ENCODE measurements around the gene NPW.

The NPW gene

DNA sequence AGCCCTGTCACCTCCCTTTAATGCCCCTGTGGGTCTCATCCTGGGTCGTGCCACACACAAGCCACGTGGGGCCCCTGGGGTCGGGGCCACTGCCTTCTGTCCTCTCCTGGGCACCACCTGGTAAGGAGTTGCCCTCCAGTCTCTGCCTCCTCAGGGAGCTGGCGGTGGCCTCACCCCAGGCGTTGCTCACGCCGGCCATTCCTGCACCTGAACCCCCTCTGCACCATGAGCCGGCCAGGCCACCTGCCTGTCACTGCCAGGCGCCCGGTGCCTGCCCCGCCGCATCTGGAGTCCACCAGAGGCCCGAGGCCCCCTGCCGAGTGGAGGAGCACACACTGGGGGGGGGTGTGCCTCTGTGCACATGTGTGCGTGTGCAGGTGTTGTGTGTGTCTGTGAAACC is 17.5 kb downstream of the NPW start:
- no peak for DNase-seq

DNA sequence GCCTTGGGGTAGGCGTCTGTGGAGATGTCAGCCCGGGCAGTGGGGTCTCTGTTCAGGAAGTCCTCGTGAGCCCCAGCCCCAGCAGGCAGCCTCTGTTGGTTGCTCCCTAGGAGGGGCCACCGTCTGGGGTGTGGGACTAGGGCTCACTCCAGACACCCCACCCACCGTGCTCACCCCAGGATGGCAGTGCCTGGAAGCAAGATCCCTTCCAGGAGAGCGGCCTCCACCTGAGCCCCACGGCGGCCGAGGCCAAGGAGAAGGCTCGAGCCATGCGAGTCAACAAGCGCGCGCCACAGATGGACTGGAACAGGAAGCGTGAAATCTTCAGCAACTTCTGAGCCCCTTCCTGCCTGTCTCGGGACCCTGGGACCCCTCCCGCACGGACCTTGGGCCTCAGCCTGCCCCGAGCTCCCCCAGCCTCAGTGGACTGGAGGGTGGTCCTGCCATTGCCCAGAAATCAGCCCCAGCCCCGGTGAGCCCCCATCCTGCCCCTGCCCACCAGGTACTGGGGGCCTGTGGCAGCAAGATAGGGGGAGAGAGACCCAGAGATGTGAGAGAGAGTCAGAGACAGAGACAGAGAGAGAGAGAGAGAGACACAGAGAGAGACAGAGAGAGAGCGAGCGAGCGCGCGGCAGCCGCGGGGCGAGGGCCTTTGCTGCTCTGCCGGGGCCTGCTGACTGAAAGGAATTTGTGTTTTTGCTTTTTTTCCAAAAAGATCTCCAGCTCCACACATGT is 18.2 kb downstream of the NPW start:
- DNase-seq, result no peak

DNA sequence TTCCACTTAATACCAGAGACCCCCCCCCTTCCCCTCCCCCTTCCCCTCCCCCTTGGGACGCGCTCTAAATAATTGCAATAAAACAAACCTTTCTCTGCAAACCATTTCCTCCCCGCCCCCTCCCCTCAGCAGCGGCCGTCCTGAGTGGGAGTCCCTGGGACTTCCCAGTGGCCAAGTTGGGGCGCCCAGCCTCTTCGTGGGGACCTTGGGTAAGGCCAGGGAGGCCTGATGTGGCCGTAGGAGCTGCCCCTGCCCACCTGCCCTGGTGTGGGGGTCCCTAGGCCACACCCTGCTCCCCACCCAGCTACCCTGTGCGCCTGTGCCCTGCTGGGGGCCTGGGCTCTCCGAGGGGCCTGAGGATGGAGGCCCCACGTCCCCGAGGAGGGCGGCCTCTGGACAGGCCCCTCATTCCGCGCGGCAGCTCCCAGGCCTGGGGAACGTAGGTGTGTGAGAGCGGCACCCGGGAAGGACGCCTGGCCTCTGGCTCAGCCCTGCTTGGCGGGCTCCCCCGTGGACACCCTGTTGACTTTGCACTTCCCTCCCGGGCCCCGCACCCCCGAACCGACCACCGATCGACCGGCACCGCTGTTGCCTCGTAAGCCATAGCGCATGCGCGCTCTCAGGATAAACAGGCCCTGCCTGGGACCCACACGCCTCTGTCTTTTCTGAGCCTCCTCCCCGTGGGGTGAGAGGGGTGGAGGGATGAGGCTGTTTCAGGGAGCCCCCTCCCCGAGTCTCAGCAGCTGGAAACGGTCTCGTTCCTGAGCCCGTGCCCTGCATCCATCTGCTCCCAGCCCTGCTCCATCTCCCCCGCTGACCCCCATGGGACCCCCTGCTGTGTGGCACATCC is 19.0 kb downstream of the NPW start:
- DNase-seq, result no peak

DNA sequence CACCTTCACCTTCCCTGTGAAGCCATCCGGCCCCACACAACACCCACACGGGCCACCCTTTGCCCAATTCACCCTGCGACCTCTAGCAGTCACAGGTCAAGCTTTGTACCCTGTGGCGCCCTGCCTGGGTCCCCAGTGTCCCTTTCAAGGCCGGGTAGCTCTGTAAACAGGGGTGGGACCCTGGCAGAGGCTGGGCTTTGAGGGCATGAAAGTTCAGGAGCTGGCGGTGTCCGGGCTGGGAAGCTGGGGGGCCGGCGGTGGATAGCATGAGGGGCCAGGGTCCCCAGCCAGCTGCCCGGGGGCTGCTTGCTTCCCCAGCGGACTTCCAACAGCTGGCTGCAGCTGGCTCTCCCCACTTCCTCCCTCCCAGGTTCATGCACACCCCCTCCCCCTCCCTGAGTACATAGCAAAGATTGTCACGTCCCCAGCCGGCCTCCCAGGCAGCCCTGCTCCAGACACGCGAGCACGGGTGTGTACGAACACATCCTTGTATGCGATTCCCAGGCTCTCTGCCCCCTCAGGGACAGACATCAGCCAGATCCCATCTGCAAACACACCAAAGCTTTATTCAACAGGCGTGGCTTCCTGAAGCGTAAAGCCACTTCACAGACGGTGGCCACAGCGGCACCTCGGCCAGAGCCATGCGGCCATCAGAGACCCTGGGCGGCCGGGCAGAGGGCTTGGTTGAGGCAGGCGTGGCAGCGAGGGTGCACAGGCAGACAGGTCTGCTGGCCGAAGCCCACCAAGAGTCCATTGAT is 19.9 kb downstream of the NPW start:
- DNase-seq, result no peak

DNA sequence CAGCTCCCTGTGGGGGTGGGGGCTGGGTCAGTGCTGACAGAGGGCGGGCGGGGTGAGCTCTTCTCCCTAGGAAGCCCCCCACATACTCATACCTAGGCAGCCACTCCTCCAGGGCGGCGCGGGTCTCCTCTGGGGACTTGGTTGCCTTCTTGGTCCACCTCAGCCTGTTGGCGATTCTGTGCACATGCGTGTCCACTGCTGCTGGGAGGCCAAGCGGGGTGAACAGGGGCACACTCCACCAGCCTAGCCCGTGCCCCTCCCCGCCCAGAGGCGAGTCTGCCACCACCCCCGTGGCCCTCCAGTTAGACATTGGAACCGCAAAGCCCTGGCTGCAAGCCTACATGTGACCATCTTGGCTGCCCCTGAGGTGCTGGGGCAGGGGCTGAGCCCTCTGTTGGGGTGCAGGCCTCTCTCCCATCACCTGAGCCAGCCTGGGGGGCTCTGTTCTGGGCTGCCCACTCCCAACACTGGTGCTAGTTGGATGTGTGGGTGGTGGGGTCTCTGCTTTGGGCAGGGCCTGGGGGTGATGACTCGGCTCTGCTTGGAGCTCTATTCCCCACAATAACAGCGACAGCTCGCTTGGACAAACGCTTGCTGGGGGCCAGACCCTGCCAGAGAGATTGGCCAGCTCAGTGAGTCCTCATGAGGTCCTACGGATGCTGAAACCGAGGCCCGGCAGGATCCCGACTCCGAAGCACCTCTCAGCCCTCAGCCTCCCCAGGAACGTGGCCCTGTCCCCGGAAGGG is 20.6 kb downstream of the NPW start:
- no peak for DNase-seq

DNA sequence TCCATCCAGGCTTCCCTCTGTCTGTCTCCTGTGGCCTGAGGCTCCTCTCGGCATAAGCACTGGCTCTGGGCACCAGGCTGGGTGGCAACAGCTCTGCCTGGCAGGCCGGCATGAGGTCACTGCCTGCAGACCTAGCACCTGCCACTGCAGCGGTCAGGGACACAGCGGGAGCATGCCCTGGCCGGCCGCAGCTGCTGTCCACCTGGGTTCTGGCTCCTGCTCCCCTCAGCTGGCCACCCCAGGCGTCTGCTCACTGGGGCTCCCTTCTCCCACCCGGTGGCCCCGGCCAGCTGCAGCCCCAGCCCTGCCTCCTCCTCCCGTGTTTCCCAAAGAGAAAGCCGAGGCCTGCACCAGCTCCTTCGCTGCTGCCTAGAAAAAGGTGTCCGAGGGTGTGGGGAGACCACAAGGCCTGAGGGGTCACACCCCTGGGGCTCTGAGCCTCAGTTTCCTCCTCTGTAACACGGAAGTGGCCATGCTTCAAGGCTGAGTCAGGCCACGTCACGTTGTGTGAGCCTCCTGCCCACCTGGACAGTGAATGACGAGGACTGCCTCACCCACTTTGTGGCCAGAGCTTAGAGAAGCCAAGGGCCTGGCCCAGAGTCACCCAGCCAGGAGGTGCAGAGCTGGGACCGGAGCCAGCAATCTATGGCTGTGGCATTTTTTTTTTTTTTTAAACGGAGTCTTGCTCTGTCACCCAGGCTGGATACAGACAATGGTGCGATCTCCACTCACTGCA is 21.4 kb downstream of the NPW start:
- no peak for DNase-seq

DNA sequence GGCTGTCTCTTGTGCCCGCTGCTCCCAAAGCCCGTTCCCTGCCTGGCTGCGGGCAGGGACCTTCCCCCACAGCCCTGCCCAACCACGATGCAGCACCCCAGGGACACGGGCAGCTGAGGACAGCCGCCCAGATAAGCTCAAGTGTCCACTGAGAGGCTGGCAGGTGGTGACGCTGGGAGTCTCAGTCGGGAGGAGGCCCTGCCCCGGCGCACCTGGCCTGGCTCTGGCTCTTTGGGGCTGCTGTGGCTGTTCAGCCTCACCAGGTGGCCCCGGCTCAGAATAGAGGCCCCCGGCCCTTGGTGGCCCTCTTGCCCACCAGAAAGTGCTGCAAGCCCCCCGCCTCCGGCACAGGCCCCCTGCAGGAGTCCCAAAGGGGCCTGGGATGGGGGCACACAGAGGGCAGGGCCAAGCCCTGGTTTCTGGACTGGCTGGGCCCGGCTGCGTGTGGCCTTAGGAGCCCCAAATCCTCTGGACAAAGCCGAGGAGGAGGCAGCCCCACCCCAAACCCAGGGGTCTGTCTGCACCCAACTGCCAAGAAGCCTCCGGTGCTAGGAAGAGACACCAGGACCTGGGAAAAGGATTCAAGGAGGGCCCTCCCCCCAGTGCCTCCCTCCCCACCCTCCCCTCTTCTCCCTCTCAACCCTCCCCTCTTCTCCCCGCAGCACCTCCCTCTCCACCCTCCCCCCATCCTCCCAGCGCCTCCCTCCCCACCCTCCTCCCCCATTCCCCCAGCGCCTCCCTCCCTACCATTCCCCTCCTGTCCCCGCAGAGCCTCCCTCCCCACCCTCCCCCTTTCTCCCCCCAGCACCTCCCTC is 22.8 kb downstream of the NPW start:
- peak; percentile 87 for DNase-seq

DNA sequence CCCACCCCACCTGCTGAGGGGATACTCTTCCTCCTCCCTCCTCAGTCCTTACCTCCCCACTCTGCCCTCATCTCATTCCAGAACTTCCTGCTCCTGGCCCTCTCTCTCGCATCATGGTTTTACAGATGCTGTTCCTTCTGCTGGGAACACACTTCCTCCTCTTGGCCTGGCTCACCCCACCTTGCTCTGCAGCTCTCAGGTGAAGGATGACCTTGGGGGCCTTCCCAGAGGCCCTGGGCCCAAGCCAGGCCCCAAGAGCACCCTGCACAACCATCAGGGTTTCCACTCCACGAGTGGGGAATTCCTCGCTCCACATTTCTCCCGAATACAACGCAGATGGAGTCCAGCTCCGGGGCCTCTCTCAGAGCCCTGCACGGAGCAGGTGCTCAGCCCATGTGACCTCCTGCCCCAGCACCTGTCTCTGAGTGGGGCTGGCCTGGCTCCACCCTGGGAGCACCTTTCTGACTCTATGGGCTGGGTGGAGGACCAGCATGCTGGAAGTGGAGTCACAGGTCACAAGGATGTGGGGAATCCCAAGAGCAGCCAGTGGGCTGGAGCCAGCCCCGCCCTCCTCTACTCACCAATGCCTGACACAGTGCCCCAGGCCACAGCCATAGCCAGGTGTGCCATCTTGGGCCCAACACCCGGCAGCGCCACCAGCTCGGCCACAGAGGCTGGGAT is 23.5 kb downstream of the NPW start:
- peak; percentile 69 for DNase-seq

DNA sequence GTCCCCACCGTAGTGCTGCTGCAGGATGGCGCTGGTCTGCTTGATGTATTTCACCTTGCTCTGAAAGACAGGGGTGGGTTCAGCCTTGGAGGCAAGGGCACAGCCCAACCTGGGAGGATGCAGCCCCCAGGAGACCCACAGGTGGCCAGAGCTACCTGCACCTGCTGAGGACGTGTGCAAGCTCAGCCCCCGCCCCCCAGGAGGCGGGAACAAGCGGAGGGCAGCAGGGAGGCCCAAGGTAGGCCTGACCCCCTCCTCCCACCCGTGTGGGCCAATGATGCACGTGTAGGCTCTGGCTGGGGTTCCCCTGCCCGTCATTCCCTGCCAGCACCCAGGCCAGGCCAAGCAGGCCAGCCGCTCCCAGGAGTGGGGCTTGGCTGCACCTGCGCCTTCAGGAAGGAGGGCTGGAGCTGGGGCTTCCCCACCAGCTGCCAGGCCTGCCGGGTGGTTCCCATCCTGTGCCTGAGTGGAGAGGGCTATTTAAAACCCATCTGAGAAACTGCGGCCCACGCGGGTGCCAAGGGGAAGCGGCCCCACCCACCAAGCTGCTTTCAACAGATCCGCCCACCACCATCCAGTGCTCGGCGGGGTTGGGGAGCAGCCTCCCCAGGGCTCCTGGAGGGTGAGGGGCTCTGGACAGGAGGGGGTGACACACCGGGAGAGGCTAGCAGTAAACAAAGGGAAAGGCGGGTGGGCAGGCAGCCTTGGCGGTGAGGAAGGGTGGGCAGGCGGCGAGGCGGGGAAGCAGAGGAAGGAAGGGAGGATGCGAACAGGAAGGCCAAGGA is 24.3 kb downstream of the NPW start:
- DNase-seq, result peak; percentile 80

DNA sequence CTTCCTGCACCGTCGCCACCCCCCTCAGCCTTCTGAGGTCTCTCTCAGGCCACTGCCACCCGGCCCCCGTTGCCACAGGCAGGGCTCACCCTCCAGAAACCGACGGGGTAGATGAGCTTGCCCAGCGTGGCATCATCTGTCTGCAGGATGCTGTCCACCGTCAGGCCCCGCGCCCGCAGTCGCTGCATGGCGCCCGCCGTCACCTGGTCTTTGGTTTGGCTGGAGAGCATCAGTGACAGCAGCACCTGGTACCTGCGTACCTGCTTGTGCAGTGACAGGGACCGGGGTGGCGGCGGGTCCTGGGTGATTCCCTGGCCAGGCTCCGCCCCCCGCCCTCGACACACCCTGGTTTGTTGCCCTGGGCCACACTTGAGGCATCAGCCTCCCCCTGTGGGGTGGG is 25.0 kb downstream of the NPW start:
- DNase-seq, result no peak

DNA sequence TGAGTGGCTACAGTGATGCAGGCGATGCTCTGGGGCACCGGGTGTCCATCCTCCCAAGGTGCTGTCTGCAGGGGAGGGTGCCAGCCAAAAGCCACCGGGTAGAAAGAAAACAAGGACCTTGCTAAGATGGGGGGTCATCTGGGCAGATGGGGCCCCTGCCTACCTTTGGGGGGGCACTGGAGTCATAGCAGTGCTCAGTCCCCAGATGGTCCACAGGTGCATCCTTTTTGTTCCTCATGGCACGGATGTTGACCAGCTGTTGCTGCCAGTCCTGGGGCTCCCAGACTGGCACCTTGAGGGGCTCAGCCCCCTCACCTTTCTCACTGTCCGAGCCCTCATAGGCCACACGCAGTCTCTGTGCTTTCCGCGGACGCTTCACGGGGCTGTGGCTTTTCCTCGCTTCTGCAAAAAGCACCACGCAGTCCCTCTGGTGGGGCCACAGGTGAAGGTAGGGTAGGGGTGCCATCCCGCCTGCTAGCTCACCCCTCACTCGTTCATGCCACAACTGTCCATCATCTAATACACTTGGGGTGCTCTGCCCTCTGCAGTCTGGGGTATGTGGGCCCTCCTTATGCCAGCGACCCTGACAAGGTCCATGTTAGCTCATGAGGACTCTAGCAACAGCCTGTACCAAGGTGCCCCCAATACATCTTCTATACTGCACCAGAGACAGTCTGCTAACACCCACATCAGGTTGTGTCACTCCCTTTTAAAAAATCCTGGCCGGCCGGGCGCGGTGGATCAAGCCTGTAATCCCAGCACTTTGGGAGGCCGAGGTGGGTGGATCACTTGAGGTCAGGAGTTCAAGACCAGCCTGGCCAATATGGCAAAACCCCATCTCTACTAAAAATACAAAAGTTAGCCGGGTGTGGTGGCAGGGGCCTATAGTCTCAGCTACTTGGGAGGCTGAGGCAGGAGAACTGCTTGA is 26.6 kb downstream of the NPW start:
- DNase-seq, result no peak

DNA sequence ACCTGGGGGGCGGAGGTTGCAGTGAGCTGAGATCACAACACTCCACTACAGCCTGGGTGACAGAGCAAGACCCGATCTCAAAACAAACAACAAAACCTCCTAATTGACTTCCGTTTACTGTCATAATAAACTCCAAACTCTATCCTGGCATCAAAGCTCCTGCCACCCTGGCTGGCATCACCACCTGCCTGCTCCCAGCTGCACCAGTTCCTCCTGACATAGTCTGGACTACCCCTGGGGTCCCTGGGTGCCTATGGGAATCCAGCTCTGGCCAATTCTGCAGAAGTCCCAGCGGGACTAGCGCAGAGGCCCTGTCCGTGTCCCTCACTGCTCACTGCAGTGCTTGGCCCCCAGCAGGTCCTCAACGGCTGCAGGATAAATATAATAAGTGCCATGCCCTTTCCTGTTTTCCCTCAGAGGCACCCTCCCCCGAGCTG is 27.3 kb downstream of the NPW start:
- no peak for DNase-seq

DNA sequence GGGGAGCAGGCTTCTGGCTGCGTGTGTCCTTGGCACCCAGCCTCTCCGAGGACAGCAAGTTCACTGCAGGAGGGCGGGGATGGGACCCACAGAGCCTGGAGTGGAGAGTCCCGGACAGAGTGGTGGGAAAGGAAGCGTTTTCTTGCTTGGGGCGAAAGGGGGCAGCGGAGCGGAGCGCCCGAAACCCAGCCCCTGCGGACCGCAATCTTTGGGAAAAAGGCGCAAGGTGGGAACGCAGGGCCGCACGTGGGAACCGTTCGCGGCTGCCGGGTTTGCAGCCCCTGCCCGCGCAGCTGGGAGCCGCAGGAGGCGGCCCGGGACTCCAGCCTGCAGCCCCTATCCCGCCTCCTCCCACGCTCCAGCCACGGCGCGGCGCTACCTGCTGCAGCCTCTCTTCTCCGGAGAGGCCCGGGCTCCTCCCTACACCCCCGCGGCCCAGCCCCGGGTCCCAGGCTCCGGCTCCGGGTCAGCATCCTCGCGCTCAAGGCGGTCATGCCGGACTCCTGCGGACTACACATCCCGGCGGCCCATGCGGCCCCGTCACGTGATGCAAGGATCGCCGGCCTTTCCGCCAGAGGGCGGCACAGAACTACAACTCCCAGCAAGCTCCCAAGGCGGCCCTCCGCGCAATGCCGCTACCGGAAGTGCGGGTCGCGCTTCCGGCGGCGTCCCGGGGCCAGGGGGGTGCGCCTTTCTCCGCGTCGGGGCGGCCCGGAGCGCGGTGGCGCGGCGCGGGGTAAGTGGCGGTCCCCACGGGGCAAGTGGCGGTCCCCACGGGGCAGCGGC is 27.9 kb downstream of the NPW start, which contains the start of the genes NTHL1 and TSC2:
TSS of gene NTHL1 (minus strand) at position 505 of the 786 bp plus-strand sequence. CDS start at position 494, 11 bp downstream.
TSS of gene TSC2 (plus strand) at position 656 of the 786 bp plus-strand sequence. CDS start 631 bp downstream, outside the sequence.
- DNase-seq, result peak; percentile 84

DNA sequence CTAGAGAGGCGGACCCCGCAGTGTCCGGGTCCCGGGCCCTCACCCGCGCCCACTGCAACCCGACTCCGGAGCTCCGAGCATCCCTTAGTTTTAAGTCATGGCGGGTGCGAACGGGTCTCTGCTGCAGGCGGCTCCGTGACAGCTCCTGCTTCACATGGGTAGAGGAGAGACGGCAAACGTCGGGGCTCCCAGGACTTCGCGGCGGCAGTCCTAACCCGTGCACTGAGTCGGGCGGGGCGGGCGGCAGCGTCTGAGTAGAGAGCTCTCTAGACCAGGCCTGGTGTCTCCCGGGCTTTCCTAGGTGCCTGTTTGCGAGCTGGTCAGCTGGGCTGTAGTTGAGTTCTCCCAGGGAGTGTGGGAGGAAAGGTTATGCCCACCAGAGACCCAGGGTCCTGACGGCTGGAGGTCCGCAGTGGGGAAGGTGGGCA is 28.5 kb downstream of the NPW start:
- no peak for DNase-seq

DNA sequence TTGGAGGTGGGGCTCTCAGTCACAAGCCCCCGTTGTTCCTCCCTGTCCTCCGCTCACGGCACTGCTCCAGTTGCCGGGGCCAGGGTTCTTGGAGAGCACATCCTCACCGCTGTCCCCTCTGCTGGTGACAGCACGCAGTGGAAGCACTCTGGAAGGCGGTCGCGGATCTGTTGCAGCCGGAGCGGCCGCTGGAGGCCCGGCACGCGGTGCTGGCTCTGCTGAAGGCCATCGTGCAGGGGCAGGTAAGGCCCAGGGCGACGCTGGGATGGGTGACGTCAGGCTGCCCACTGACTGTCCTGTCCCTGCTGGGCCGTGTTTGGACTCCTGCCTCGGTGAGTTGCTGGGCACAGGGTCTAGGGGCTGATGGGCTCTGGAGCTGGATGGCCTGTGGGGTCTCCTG is 33.6 kb downstream of the NPW start:
- DNase-seq, result no peak

DNA sequence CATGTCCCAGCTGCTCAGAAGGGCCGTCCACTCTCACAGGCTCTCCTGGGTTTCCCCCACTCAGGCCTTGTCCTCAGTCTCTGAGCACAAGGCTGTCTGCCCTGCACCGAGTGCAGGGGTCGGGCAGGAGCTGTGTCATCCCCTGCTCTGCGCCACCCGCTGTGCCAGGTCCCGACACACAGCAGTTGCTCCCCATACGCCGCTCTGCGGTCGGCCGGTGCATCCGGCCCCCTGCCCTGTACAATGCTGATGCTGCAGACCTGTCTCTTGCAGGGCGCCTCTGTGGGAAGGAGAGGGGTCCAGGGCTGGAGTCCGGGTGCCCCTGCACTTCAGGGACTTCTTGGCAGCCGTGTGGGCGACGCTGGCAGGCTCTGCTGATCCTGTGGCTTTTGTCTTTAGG is 34.3 kb downstream of the NPW start:
- DNase-seq, result no peak

DNA sequence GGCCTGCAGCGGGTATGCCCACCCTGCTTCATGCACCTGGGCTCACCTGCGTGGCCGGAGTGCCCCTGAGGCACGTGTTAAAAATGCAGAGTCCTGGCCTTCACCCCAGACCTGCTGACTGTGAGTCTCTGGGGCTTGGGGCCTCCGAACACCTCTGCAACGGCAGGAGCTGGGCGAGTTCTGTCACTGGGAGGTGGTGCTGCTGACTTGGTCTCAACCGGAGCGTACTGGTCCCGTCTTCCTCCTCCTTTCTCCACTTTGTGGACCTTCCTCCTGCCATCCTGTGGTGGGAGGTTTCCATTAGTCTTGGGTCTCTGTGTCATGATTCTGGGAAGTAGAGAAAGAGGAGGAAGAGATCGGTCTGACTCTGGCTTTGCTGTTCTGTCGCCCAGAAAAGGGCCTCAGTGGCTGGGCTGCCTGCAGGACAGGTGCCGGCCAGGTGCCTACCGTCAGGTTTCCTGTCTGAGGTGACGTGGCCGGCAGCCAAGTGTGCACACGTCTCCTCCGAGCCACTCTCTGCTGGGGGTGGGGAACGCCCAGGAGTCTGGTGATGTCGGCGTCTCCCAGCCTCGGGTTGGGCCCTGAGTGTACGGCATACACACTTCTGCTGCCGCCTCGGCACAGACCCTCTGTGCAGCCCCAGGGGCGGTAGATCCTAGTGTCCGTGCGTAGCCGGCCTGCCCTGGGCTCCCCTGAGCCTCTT is 35.1 kb downstream of the NPW start:
- peak; percentile 89 for DNase-seq
